ENCODE measurements around the gene WBP2.

DNA sequence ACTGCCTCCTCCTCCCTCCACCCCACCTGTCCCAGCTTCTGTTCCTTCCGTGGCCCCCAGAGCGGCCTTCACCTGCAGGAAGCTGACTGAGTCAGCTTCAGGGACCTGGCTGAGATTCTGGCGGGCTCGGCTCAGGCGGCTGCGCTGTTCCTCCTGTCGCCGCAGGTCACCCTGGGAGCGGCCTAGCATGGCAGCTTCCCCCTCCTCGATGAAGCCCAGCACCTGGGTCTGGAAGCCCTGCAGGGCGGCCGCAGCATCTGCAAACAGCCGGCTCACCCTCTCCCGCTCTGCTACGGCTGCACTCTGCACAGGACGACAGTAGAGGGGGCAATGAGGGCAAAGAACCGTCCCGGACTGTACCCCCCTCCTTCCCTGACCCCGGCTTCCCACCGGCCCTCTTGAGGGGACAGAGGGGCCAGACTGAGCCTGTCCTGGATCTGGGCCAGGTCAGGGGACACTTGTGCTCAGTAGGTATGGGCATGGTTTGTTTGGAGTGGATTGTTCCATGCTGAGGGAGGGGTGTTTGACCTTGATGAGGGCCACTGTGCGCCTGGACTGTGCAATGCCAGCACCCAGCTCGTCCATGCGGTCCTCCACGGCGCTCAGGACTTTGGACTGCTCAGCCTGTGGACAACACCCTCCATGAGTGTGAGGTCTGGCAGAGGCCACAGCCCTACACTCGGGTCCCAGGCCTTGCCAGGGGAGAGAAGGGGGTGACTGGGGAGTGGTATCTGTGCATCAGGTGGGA, 21.2 kb upstream of the WBP2 start:
- TF ChIP-seq, protein P1, sequence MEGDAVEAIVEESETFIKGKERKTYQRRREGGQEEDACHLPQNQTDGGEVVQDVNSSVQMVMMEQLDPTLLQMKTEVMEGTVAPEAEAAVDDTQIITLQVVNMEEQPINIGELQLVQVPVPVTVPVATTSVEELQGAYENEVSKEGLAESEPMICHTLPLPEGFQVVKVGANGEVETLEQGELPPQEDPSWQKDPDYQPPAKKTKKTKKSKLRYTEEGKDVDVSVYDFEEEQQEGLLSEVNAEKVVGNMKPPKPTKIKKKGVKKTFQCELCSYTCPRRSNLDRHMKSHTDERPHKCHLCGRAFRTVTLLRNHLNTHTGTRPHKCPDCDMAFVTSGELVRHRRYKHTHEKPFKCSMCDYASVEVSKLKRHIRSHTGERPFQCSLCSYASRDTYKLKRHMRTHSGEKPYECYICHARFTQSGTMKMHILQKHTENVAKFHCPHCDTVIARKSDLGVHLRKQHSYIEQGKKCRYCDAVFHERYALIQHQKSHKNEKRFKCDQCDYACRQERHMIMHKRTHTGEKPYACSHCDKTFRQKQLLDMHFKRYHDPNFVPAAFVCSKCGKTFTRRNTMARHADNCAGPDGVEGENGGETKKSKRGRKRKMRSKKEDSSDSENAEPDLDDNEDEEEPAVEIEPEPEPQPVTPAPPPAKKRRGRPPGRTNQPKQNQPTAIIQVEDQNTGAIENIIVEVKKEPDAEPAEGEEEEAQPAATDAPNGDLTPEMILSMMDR (IDR thresholded peaks at IDR 0.05; ENCODE audit: insufficient read depth, low read depth, low read length) = no peak
- no peak for TF ChIP-seq EZH2 (IDR thresholded peaks at IDR 0.05; ENCODE audit: insufficient read depth, low read length)
